Rectal smooth muscle tissue (tissue), 1 donor: ENCODE results near the gene RABL6.
"Not testable (repeated sequence)": the region's sequence is repeated elsewhere in the genome, so short reads cannot be mapped to it uniquely, and the experiment has no call there.

Experiments used
- H3K27ac ChIP-seq: one replicate; pipeline ENCODE4 v1.7.0; 2013; ENCODE audit warnings: low read depth, low read length, inconsistent platforms
- H3K27me3 ChIP-seq: one replicate; pipeline ENCODE4 v1.7.0; 2013; ENCODE audit warnings: low read length; ENCODE audit not compliant: control insufficient read depth, insufficient read depth
- H3K36me3 ChIP-seq: one replicate; pipeline ENCODE4 v1.7.0; 2013; ENCODE audit warnings: low read length; ENCODE audit not compliant: control insufficient read depth, insufficient read depth
- H3K4me1 ChIP-seq: one replicate; pipeline ENCODE4 v1.7.0; 2013; ENCODE audit warnings: low read length; ENCODE audit not compliant: control insufficient read depth, insufficient read depth
- H3K4me3 ChIP-seq: one replicate; pipeline ENCODE4 v1.7.0; 2013; ENCODE audit warnings: low read length
- H3K9ac ChIP-seq: one replicate; pipeline ENCODE4 v1.7.0; 2013; ENCODE audit warnings: low read length

RABL6 gene

GRCh38 chr9:136840140-136840876, 32.6 kb downstream of the RABL6 start:
- Histone ChIP-seq H3K4me1 (no peaks in the 10 kb centered on the region), H3K27ac (no peak overlapping the region), H3K4me3 (no peak overlapping the region), H3K36me3 (peaks cover 7% of the 10 kb centered on the region), H3K27me3 (no peaks in the 10 kb centered on the region), H3K9ac (no peak overlapping the region)

- no peak overlapping the region for H3K9ac ChIP-seq
- no peak overlapping the region for H3K4me3 ChIP-seq
- no peaks in the 10 kb centered on the region for H3K4me1 ChIP-seq
- H3K27me3 ChIP-seq: no peaks in the 10 kb centered on the region
- H3K27ac ChIP-seq: no peak overlapping the region
- H3K36me3 ChIP-seq: peaks cover 4% of the 10 kb centered on the region
These were observed 33.3 kb downstream of the RABL6 start for GRCh38 chr9:136840877-136841645.

DNA sequence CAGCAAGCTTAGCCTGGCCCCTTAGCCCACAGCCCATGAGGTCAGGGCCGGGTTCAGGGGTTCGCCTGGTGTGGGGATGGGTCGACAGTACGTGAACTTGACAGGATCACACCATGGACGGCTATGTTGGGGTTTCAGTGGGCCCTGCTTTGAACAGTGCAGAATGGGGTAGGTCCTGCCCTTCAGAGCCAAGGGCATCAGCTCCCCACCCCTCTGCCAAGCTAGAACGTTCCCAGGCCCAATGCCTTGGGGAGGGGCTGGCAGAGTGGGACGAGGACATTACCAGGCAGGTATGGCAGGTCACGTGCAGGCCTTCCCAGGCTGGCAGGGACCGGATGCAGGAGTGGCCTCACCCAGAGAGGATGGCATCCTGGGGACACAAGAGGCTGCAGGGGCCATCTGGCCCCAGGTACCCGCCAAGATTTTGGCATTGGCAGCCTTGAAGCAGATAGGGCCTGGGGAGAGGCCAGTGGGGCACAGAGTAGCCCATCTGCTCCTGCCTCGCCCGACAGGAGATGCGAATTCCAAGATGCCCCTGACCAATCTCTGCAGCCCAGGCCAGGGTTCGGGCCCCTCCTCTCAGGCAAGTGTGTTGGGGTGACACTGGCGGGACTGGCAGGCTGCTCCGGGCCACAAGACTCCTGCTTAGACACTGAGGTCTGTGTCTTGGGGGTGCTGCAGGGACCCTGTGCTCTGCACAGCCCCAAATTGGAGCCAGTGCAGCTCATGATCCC, 34.1 kb downstream of the RABL6 start:
- H3K27me3 ChIP-seq, H3K9ac ChIP-seq, H3K36me3 ChIP-seq, H3K27ac ChIP-seq, H3K4me1 ChIP-seq: not testable (repeated sequence)
- peak overlapping the region; percentile 68 for H3K4me3 ChIP-seq

- H3K36me3 ChIP-seq, H3K4me1 ChIP-seq, H3K27me3 ChIP-seq, H3K27ac ChIP-seq: not testable (repeated sequence)
- H3K9ac ChIP-seq: peak within 1 kb of the TSS; percentile 56
- H3K4me3 ChIP-seq: peak within 1 kb of the TSS; percentile 68
These were observed 34.7 kb downstream of the RABL6 start, which contains the start of gene AJM1 for GRCh38 chr9:136842380-136842948. TSS of gene AJM1 (plus strand) at chr9:136842478. CDS start at chr9:136844415, 1,937 bp downstream.

GRCh38 chr9:136843159-136843800, 35.5 kb downstream of the RABL6 start:
- H3K4me1 ChIP-seq, H3K9ac ChIP-seq, H3K27ac ChIP-seq, H3K36me3 ChIP-seq: not testable (repeated sequence)
- peaks cover 15% of the 10 kb centered on the region for H3K27me3 ChIP-seq
- H3K4me3 ChIP-seq: peak overlapping the region; percentile 21

GRCh38 chr9:136843801-136844740, 36.3 kb downstream of the RABL6 start:
- H3K27ac ChIP-seq, H3K4me3 ChIP-seq, H3K4me1 ChIP-seq, H3K9ac ChIP-seq, H3K36me3 ChIP-seq: not testable (repeated sequence)
- peaks cover 15% of the 10 kb centered on the region for H3K27me3 ChIP-seq

DNA sequence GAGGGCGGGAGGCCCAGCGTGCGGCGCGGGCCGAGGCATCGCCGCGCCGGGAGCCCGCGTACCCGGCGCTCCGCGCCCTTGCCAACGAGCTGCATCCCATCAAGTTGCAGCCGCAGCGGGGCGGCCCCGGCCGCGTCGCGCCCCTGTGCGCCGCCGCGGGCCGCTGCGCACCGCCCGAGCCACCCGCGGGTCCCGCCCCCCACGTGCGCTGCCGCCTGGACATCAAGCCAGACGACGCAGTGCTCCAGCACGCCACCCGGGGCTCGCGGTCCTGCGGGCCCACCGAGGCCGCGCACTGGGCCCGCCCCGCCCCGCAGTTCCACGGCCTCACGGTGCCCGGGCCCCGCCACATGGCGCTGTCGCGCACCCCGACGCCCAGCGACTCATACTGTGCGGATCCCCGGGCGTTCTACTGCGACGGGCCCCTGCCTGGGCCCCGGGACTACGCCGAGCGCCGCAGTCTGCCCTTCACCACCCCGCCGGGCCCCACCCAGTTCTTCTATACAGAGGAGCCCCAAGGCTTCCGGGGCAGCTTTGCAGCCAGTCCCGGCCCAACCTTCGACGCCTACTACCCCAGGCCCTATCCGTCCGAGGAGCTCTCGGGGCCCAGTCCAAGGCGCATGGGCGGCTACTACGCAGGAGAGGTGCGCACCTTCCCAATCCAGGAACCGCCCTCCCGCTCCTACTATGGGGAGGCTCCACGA, 37.2 kb downstream of the RABL6 start:
- Histone ChIP-seq H3K4me3 (no peak overlapping the region), H3K4me1 (peaks cover 8% of the 10 kb centered on the region), H3K27me3 (peaks cover 15% of the 10 kb centered on the region), H3K36me3 (no peaks in the 10 kb centered on the region), H3K9ac (no peak overlapping the region), H3K27ac (no peak overlapping the region)

- Histone ChIP-seq H3K4me1 (peaks cover 14% of the 10 kb centered on the region), H3K9ac (no peak overlapping the region)
These were observed 37.9 kb downstream of the RABL6 start for GRCh38 chr9:136845465-136846260.

GRCh38 chr9:136846376-136847087, 38.8 kb downstream of the RABL6 start:
- Histone ChIP-seq H3K9ac (no peak overlapping the region), H3K4me1 (peaks cover 14% of the 10 kb centered on the region), H3K4me3 (peak overlapping the region; percentile 46), H3K36me3 (peaks cover 7% of the 10 kb centered on the region), H3K27ac (no peak overlapping the region), H3K27me3 (peaks cover 15% of the 10 kb centered on the region)

More at GRCh38 chr9:136845465-136846260, 37.9 kb downstream of the RABL6 start:
- Histone ChIP-seq H3K27ac (no peak overlapping the region), H3K27me3 (peaks cover 15% of the 10 kb centered on the region), H3K4me3 (no peak overlapping the region), H3K36me3 (peaks cover under 1% of the 10 kb centered on the region)
